NCI-H748 (cell line): ENCODE results near the gene PPFIBP1.

Experiments
- DNase-seq: peaks from one replicate; lab custom pipeline; 2025; ENCODE audit not compliant: unreplicated experiment; lab: John Stamatoyannopoulos, UW

PPFIBP1 gene

DNA sequence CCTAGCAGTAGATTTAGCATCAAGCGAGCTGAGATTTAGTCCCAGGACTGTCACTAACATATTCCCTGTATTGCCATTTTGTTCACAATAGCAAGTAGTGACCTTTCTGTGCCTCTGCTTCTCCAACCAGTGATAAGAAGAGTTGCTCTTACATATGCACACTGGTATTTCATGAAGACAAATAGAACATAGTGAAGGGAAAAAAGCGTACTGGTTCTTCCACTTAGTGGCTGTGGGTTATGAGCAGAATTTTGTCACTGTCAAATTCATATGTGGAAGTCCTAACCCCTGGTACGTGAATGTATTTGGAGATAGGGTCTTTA lies 12.3 kb upstream of the PPFIBP1 start:
- DNase-seq: no peak

DNA sequence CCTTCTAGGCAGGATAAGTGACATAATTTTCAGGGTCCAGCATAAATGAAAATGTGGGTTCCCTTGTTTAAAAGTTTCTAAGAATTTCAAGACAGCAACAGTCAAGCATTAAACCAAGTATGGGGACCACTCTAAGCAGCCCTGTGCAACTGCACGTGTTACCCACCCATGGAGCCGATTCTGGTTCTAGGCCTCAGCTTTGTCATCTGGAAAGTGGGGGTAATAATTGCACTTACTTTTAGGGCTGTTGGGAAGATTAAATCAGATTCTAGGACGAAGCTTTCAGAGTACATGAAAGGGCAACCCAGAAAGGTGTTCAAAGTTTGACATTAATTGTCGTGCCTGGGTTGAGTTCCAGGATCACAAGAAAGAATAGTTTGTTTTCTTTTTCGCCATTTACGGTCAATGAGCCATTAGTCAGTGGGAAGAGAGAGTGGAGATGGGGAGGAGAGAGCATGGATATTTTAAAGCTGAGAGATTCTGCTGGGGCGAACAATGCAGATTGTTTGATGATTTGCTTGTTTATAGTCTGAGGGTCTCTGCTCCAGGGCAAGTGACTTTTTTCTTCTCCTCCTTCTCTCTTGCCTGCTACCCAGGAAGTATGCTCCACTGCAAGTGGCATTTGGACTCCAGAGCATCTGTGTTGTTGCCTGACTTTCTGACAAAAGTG lies 10.7 kb upstream of the PPFIBP1 start:
- no peak for DNase-seq

DNA sequence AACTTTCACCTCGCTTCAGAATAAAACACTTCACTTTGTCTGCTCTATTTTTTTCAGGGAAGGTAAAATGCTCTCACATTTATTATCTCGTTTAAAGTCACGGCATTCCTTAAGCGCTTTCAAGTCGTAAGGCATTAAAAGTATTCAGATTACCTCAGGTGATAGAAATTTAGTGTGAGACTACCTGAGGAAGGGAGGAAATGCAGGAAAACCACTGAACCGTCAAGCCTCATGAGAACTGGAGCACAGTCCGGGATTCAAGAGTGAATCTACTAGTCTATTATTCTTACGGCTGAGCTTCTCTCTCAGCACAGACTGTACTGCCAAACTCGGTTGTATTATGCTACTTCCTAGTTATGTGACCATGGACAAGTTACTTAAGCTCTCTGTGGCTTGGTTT lies 8.3 kb upstream of the PPFIBP1 start:
- no peak for DNase-seq

DNA sequence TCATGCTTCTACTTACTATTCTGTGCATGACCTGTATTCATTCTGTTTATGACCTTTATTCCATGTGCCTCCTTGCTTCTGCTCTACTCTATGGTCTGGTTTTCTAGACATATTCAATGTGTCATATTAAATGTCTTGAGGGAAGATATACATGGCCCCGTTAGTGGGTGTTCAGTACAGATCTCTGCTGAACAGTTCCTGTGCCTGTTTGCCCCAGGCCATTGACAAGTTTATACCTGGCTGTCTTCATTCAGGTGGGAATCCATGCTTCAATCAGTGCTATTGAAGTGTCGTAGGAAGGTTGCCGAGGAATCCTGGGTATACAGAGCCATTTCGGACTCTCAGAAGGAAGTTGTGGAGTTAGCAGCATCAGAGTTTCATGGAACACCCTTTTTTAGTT lies 7.4 kb upstream of the PPFIBP1 start:
- DNase-seq: no peak

DNA sequence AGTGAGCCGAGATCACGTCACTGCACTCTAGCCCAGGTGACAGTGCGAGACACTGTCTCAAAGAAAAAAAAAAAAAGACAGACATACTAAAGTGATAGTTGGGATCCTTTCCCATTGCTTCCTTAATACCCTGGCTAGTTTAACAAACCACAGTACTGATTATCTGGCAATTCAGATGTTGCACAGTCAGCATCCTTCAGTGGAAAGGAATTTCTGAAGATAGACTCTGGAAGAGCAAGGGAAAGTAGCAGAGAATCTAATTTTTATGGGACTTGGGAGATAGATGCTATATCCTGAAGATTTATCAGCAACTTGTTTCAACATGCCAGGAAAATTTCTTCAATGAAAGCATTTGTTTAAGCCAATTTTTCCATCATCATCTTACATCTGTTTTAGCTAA lies 6.5 kb upstream of the PPFIBP1 start:
- no peak for DNase-seq

DNA sequence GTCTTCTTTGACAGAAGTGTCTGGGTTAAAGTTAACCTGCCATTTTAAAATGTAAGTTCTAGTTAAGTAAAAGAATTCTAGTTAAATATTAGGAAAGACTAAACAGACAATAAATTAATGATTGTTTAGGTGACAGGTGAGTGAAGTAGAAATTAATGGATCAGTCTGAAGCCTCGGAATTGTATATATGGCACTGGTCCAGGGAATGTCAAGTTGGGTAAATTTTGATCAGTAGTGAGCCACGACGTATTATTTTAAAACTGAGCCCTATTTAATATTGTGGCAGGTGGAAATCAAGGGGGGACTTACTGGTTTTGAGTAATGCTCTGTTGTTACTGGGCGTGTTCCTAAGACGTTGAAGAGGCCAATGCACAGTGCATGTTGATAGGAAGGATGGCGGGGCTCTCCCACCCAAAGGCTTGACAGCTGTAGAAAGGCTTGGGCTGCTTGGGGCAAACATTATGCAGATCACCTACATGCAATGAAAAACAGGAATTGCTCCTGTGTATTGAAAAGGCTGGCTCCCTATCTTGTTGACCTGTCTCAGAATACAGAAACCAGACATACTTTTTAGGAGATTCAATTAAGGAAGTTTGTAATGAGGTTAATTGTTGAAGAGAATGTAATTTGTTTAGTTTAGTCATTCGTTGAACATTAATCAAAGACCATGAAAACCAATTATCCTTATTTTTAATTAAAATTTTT lies 5.9 kb upstream of the PPFIBP1 start:
- no peak for DNase-seq

DNA sequence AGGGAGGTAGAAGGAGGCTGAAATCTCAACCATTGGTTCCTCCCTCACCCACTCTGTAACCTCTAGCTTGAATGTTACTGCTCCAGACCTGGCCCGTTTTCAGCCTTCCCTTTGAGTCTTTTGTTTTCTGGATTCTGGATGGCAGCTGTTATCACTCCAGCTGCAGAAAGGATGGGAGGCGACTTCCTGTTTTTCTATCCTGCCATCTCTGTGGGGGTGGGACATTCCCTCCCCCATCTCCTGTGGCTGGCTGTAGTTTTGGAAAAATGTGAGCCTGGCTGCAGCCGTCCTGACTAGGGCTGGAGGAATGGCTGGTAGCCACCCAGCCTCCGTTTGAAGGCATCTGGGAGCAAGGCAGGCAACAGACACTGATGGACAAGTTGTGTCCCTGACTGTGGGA lies 2.9 kb upstream of the PPFIBP1 start:
- DNase-seq: peak; percentile 0

DNA sequence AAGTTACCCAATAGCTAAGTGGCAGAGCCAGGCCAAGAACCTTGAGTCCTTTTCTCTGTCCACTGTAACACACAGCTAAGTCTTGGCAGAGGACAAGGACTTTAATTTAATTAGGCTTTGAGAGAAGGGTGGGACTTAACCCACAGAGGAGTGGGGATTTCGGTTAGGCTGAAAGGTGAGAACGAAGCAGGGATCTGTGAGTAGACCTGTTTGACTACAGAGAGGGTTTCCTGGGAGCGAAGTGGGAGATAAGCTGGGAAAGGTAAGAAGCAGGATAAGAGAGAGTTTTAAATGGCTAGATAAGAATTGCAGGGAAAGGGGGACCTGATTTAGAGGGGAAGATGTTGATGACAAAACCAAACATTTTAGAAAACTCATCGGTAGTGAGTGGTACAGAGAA lies 2.0 kb upstream of the PPFIBP1 start:
- no peak for DNase-seq

DNA sequence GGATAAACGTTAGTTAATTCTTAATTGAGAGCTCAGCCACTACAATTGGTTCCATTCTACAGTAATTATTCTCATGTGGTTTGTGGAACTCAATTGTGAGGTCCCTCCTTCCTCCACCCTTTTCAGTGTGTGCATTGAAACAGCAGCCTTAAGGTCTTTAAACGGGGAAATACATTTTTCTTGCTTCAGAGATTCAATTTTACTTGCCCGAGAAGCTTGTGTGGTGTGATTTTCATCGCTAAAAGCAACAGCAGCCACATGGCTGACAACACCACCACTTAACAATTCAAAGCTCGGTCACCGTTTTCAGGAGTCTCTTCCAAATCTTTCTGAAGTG lies 733 bp upstream of the PPFIBP1 start:
- DNase-seq: peak; percentile 23

DNA sequence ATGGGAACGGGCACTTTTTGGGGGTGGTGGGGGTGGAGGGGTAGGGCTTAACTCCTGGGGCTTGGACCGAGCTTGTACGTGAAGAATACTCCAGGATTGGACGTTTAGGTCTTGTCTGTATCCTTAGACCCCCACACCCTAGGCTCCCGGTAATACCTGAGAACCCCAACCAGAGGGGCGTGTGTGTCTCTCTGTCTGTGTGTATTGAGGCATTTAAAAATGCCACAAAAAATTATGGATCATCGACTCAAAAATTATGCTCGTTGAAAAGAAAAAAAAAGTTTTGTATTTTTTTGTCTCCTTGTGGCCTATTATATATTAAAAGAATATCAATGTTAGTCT lies 459 bp downstream of the PPFIBP1 start:
- no peak for DNase-seq

DNA sequence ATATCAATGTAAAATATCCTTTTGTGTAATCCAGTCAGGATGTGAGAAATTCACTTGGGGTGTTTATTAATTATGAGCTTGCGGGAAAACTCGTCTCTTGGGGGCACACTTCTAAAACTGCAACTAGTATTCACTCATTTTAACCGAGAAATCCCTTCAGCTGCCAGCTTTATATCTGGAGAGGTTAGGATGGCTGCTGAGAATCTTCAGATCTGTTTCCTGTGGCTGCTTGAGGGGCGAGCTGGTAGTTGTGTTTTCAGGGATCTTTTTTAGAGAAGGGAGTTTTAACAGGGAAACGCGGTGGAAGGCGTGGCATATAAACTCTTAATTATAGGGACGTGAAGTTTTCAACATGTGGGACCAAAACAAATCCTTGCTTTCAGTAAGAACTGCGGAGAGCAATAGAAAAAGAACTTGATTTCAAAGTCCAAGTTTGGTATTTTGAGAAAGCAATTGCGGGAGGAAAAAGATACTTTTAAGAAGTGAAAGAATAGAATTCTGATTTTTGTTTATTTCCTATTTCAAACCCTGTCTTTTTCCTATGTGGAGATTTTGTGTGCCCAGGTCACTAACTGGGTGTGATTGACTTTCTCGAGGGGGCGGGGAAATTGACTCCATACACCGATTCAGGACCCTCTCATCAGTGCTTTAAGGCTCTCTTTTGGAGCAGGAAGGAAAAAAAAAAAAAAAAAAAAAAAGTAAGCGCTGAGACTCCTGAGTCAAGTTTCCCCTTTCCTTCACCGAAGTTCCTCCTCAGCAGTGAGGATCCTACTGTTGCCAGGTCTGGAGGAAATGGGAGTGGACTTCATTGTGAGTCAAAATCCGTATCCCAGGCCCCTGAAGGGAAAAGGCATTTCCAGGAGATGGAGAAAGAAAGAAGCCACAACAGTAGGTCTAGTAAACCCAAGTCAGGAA lies 1.1 kb downstream of the PPFIBP1 start:
- DNase-seq: no peak

DNA sequence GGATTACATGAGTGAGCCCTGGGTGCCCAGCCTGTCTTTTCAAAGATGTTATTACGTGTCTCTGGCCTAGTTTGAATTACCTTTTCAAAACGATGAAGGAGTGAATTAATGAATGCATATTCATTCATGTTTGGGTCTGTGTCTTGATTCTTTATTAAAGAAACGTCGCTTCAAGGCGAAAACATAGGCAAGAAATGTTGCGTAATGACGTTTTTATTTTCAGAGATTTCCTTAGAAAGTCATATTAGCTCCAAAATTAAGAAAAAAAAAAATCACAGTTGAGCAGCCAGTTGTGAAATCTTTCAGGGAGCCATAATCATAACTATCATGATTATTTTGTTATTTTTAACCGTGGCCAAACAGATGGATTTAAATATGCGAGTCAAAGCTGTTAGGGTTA lies 3.5 kb downstream of the PPFIBP1 start:
- DNase-seq: no peak

DNA sequence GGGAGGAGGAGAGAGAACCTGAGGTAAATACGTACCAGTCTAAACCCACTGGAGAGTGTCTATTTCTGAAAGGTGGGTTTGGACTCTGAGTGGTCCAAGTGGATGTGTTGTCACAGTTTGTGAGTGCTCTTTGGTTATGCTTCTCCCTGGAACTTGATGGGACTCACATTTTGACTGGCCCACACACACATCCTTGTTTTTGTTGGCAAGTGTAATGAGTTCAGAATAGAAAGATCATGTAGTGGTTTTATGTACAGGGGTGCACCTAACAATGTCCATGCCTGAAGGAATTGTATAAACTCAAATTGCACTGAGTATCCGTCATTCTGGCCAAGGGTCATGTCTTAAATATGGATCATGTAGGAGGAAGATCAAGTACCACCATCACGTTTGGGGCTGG lies 4.8 kb downstream of the PPFIBP1 start:
- no peak for DNase-seq

DNA sequence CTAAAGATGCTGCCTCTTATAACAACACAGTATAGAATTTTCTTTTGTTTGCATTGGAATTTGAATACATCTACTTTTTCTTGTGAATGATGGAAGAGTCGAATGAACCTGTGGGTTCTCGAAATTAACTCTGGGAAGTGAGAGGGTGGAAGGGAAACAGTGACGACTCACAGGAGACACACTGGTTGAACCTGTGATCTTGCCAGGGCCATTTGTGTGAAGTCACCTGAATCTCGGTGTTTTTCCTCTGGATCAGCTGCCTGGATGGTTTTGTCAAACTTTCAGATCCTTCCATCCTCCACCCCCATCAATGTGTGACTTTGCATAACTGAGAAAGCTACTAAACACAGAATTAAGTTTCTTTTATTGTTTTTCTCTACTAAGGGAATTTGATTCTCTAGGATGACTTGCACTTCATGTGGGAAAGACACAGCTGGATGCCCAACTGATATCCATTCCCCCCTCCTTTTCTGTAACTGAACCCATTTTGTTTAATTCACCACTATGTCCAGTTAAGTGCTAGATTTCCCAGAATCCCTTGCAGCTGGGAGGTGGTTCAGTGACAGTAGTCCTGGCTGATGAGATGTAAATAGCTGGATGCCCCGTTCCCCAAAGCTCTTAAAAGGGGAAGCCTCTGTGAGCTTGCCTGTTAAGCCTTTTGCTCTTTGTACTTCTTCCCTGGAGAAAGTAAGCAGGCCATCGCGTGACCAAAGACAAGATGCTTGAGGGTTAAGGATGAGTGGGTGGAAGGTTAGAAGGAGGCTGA lies 6.3 kb downstream of the PPFIBP1 start:
- no peak for DNase-seq

DNA sequence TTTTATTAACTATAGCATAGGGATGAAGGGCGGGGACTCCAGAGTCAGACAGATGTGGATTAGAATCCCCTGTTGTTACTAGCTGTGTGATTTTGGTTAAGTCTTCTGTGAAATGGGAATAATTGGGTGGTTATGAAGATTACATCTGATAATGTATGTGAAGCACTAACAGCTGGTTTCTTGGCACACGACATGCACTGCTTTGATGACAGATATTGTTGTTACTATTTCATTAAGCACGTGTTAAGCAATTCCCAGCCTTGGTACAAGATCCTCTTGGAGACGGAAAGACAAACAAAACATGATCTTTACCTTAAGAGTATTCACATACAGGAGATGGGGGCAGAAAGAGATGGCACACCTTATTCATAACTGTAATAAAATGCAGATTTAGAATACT lies 7.9 kb downstream of the PPFIBP1 start:
- DNase-seq: no peak

DNA sequence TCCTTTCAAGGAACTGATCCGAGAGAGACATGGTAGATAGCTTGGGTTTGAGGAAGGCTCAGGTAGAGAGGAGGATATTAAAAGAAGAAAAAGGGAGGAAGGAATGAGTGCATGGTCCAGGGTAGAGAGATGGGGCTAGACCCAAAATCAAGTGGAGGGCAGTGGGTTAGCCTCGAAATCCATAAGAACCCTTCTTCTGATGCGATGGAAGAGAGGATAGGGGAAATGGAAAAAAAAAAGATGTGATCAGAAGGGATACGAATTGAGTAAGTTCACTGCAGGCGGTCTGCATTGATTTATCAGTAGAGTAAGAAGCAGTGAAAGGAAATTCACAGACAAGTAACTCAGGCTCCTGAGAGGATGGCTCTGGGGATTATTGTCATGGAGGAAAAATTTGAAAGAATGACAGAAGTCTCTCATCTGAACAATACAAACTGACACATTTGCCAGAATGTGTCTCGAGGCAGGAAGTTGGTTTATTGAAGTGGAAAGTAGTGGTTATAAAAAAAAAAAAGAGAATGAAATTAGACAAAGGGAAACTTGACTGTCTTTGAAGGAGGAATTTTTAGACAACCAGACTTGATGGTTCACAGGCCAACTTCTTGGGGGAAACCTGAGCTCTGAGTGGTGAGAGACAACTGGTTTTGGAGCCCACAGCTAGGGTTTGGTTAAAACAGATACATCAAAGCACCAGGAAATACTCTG lies 10.2 kb downstream of the PPFIBP1 start:
- no peak for DNase-seq

DNA sequence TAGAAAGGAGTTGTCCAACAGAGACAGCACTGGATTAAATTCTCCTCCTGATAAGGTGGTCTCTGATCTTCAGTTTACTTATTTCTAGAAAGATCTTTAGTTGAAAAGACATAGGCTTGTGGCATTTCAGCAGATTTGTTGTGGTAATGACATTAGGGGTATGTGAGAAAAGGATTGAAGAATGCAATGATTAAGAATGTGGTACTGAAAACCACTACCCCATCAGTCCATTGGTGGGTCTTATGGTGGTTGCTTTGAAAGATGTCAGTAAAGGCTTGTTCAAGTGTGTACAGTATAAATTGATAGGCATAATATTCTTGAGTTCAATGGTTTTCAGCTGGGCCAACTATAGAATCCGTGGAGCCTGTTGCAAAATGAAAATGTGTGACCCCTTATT lies 10.8 kb downstream of the PPFIBP1 start:
- DNase-seq: no peak

DNA sequence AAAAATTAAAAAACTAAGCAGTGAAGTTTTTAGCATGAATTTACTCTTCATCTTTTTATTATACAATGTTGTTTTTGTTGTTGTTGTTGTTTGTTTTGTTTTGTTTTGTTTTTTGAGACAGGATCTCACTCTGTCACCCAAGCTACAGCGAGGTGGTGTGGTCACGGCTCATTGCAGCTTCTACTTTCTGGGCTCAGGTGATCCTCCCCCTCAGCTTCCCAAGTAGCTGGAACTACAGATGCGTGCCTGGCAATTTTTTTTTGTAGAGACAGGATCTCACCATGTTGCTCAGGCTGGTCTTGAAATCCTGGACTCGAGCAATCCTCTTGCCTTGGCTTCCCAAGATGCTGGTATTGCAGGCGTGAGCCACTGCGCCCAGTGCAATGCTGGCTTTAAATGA lies 11.3 kb downstream of the PPFIBP1 start:
- DNase-seq: no peak

DNA sequence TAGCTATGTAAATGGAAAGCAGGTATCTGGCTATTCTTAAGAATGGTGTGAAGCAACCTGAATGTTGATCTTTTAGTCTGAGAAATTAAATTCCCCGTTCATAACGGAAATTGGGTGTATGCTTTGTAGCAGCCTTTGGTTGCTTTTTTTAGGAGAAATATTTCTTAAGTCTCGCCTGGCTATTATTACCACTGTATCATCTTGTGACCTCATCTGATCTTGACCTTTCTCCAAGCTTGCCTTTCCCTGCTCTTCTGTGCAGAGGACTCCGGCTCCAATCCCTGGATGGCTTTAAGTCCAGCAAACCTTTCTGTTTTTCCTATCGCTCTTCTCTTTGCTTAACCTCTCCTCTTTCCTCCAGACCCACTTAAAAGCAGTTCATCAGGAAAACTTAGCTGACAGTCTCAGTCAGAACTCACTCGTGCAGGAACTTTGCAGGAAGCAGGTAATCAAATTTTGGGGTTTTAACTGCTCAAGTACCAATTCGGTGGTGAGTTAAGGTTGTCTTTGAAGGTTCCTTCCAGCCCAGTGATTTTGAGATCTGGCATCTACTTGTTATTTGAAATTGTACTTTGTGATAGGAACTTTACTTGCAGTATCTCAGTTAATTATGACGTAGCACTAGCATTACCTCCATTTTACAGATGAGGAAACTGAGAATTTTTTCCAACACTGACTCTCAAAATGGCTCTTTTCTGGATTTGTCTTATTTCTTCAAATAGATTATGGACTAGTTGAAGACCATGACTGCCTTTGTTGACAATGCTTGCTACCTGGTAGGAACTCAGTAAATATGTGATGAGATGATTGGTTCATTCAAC lies 14.1 kb downstream of the PPFIBP1 start:
- no peak for DNase-seq

DNA sequence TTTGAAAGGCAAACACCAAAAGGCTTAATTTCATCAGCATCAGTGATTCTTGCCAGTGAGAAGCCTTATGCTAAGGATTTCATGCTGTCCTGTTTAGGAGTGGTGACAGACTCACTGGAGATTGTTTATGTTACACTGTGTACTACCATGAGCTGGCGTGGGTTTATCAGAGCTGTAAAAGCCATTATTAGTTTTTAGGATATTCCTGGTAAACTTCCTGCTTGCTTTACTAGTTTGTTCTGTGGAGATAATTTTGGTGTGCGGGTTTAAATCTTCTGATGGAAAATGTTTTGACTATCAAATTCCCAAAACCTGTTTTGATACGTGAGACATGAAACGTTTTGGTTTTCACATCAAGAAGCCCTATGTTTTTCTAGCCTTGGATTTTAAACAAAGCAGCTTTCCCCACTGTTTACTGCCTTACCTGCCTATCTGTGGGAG lies 15.2 kb downstream of the PPFIBP1 start:
- no peak for DNase-seq
